T-helper 17 cell (primary cell): Measurements from ENCODE around the gene LCN1. TPM values are rescaled to one million over a fixed set of nuclear protein-coding genes. Genes with fewer than 3 reads are reported as not detected.
"Not testable (repeated sequence)": the region's sequence is repeated elsewhere in the genome, so short reads cannot be mapped to it uniquely, and the experiment has no call there.

Source experiments
- ATAC-seq: fragments of 150-1000 bp; cut with Tn5 transposase; 2 replicates; pipeline ENCODE4 v1.10.0; 2021; ENCODE audit warnings: mild to moderate bottlenecking, moderate library complexity
- DNase-seq, 3 donors: peaks; one replicate each; pipeline versions ENCODE4 v3.0.0 to v3.0.0-alpha.2; 2020 to 2021
- H3K9me3 ChIP-seq: one replicate; pipeline ENCODE4 v1.7.0; 2013; ENCODE audit warnings: low read length, mild to moderate bottlenecking; ENCODE audit not compliant: control insufficient read depth, poor library complexity, severe bottlenecking
- H3K27ac Mint-ChIP-seq: one replicate; pipeline ENCODE4 v1.8.0; 2022; ENCODE audit warnings: mild to moderate bottlenecking, moderate library complexity, mixed read lengths
- H3K27me3 Mint-ChIP-seq: one replicate; pipeline ENCODE4 v1.8.0; 2022; ENCODE audit warnings: mixed read lengths
- H3K36me3 Mint-ChIP-seq: one replicate; pipeline ENCODE4 v1.8.0; 2022; ENCODE audit warnings: low read depth, mixed read lengths
- H3K4me1 Mint-ChIP-seq: one replicate; pipeline ENCODE4 v1.8.0; 2022; ENCODE audit warnings: mild to moderate bottlenecking, mixed read lengths
- H3K4me3 Mint-ChIP-seq: one replicate; pipeline ENCODE4 v1.8.0; 2022; ENCODE audit warnings: mild to moderate bottlenecking, moderate library complexity, mixed read lengths
- total RNA-seq, 4 donors: library from RNA in 2 of 4; stranded (reverse) in 2 of 4; gene quantifications; one replicate each; pipeline ENCODE4 v1.2.3 and lab custom pipeline; 2022 to 2026

LCN1 gene
- total RNA-seq, 2 donors from 2014 or later = not detected

GRCh38 chr9:135547756-135548736 lies 26.8 kb downstream of the LCN1 start:
- H3K9me3 ChIP-seq = no peaks in the 10 kb centered on the region
- no peaks in the 10 kb centered on the region for H3K4me1 Mint-ChIP-seq
- H3K27me3 Mint-ChIP-seq = peaks cover 27% of the 10 kb centered on the region
- DNase-seq (no peak), ATAC-seq (no peak)
- no peak overlapping the region for H3K4me3 Mint-ChIP-seq
- H3K36me3 Mint-ChIP-seq = no peaks in the 10 kb centered on the region
- no peak overlapping the region for H3K27ac Mint-ChIP-seq

- H3K36me3 Mint-ChIP-seq, ATAC-seq, H3K4me3 Mint-ChIP-seq, H3K4me1 Mint-ChIP-seq, H3K9me3 ChIP-seq, DNase-seq, H3K27ac Mint-ChIP-seq: not testable (repeated sequence)
- peaks cover 16% of the 10 kb centered on the region for H3K27me3 Mint-ChIP-seq
Measured at GRCh38 chr9:135549478-135550343, 28.5 kb downstream of the LCN1 start.

GRCh38 chr9:135550344-135550918 lies 29.2 kb downstream of the LCN1 start:
- Mint-ChIP-seq H3K4me1 (no peaks in the 10 kb centered on the region), H3K27me3 (peaks cover 9% of the 10 kb centered on the region), H3K4me3 (no peak overlapping the region), H3K36me3 (no peaks in the 10 kb centered on the region), H3K27ac (no peak overlapping the region)
- no peak for ATAC-seq
- H3K9me3 ChIP-seq = no peaks in the 10 kb centered on the region
- no peak for DNase-seq

GRCh38 chr9:135551031-135551430 lies 29.8 kb downstream of the LCN1 start:
- H3K9me3 ChIP-seq = no peaks in the 10 kb centered on the region
- H3K27ac Mint-ChIP-seq = no peak overlapping the region
- H3K27me3 Mint-ChIP-seq = peaks cover 9% of the 10 kb centered on the region
- DNase-seq (no peak), ATAC-seq (no peak)
- no peaks in the 10 kb centered on the region for H3K4me1 Mint-ChIP-seq
- H3K4me3 Mint-ChIP-seq = no peak overlapping the region
- no peaks in the 10 kb centered on the region for H3K36me3 Mint-ChIP-seq

- H3K4me3 Mint-ChIP-seq = no peak overlapping the region
- DNase-seq (no peak), ATAC-seq (no peak)
- H3K4me1 Mint-ChIP-seq = no peaks in the 10 kb centered on the region
- H3K9me3 ChIP-seq = no peaks in the 10 kb centered on the region
- no peaks in the 10 kb centered on the region for H3K36me3 Mint-ChIP-seq
- no peak overlapping the region for H3K27ac Mint-ChIP-seq
- peaks cover 9% of the 10 kb centered on the region for H3K27me3 Mint-ChIP-seq
Measured at GRCh38 chr9:135551456-135551855, 30.2 kb downstream of the LCN1 start.

GRCh38 chr9:135552021-135552697 lies 30.9 kb downstream of the LCN1 start:
- no peak for ATAC-seq
- H3K36me3 Mint-ChIP-seq = no peaks in the 10 kb centered on the region
- no peak overlapping the region for H3K27ac Mint-ChIP-seq

GRCh38 chr9:135552698-135553171 lies 31.5 kb downstream of the LCN1 start:
- Mint-ChIP-seq H3K27me3 (peaks cover 9% of the 10 kb centered on the region), H3K4me3 (no peak overlapping the region), H3K27ac (no peak overlapping the region), H3K4me1 (no peaks in the 10 kb centered on the region), H3K36me3 (no peaks in the 10 kb centered on the region)
- ATAC-seq (no peak), DNase-seq (no peak)
- H3K9me3 ChIP-seq = no peaks in the 10 kb centered on the region

More at GRCh38 chr9:135552021-135552697, 30.9 kb downstream of the LCN1 start:
- no peaks in the 10 kb centered on the region for H3K9me3 ChIP-seq
- no peak overlapping the region for H3K4me3 Mint-ChIP-seq
- peaks cover 9% of the 10 kb centered on the region for H3K27me3 Mint-ChIP-seq
- H3K4me1 Mint-ChIP-seq = no peaks in the 10 kb centered on the region
- DNase-seq = no peak

GRCh38 chr9:135554718-135555117 lies 33.5 kb downstream of the LCN1 start:
- H3K27me3 Mint-ChIP-seq = peaks cover 22% of the 10 kb centered on the region
- H3K27ac Mint-ChIP-seq = no peak overlapping the region
- no peaks in the 10 kb centered on the region for H3K4me1 Mint-ChIP-seq
- no peaks in the 10 kb centered on the region for H3K9me3 ChIP-seq
- no peak for ATAC-seq
- H3K36me3 Mint-ChIP-seq = no peaks in the 10 kb centered on the region
- DNase-seq = no peak
- H3K4me3 Mint-ChIP-seq = no peak overlapping the region

- Mint-ChIP-seq H3K27ac (no peak overlapping the region), H3K36me3 (no peaks in the 10 kb centered on the region), H3K4me1 (no peaks in the 10 kb centered on the region), H3K4me3 (no peak overlapping the region), H3K27me3 (peaks cover 24% of the 10 kb centered on the region)
- no peak for ATAC-seq
- no peak for DNase-seq
- no peaks in the 10 kb centered on the region for H3K9me3 ChIP-seq
Measured at GRCh38 chr9:135555203-135555602, 34.0 kb downstream of the LCN1 start.

GRCh38 chr9:135555910-135556309 lies 34.7 kb downstream of the LCN1 start:
- no peak overlapping the region for H3K4me3 Mint-ChIP-seq
- ATAC-seq = no peak
- H3K36me3 Mint-ChIP-seq = no peaks in the 10 kb centered on the region
- H3K27me3 Mint-ChIP-seq = peaks cover 23% of the 10 kb centered on the region
- H3K4me1 Mint-ChIP-seq = no peaks in the 10 kb centered on the region
- no peak overlapping the region for H3K27ac Mint-ChIP-seq
- no peaks in the 10 kb centered on the region for H3K9me3 ChIP-seq
- DNase-seq = no peak

GRCh38 chr9:135559606-135560005 lies 38.4 kb downstream of the LCN1 start:
- H3K9me3 ChIP-seq = no peaks in the 10 kb centered on the region
- Mint-ChIP-seq H3K36me3 (peaks cover 3% of the 10 kb centered on the region), H3K27me3 (peaks cover 32% of the 10 kb centered on the region), H3K27ac (no peak overlapping the region), H3K4me3 (no peak overlapping the region), H3K4me1 (no peaks in the 10 kb centered on the region)
- ATAC-seq (no peak), DNase-seq (no peak)

- peaks cover 3% of the 10 kb centered on the region for H3K36me3 Mint-ChIP-seq
- no peak within 1 kb of the TSS for H3K27ac Mint-ChIP-seq
- peaks cover 43% of the 10 kb centered on the region for H3K27me3 Mint-ChIP-seq
- no peak for ATAC-seq
- no peaks in the 10 kb centered on the region for H3K4me1 Mint-ChIP-seq
- DNase-seq = no peak
- H3K4me3 Mint-ChIP-seq = no peak within 1 kb of the TSS
- H3K9me3 ChIP-seq = no peaks in the 10 kb centered on the region
Measured at GRCh38 chr9:135561391-135562234, 40.4 kb downstream of the LCN1 start, which contains the start of gene PAEP. TSS of gene PAEP (plus strand) at chr9:135561756.
